ENCODE results near the gene TUBGCP6.

DNA sequence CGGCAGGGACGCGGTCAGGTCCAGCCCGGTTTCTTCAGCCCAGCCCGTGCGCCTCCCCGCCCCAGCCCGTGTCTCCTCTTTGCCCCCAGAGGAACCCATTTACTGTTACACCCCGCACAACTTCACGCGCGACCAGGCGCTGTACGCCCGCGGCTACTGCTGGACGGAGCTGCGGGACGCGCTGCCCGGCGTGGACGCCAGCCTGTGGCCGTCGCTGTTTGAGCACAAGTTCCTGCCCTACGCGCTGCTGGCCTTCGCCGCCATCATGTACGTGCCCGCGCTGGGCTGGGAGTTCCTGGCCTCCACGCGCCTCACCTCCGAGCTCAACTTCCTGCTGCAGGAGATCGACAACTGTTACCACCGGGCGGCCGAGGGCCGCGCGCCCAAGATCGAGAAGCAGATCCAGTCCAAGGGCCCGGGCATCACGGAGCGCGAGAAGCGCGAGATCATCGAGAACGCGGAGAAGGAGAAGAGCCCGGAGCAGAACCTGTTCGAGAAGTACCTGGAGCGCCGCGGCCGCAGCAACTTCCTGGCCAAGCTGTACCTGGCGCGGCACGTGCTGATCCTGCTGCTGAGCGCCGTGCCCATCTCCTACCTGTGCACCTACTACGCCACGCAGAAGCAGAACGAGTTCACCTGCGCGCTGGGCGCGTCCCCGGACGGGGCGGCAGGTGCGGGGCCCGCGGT lies 67.8 kb downstream of the TUBGCP6 start:
- no peak for TF ChIP-seq POLR2AphosphoS5 (IDR thresholded peaks at IDR 0.05; ENCODE audit: low read depth, low read length)
- TF ChIP-seq SIN3A (IDR thresholded peaks at IDR 0.05; ENCODE audit: borderline replicate concordance, insufficient read depth, low read length): no peak
- TF ChIP-seq TAF1 (IDR thresholded peaks at IDR 0.05; ENCODE audit: borderline replicate concordance, insufficient read depth, low read length): no peak
- TF ChIP-seq REST (IDR thresholded peaks at IDR 0.05; ENCODE audit: insufficient read depth in 1 of 2, low read depth in 2 of 2, low read length in 2 of 2): no peak
